HEK293 (cell line): ENCODE measurements around the gene ATP5IF1.

Source experiments
- CTCF ChIA-PET: fragments of 350-600 bp; formaldehyde crosslinking; extraction: SDS; loops from one replicate; lab custom pipeline; 2021; ENCODE audit warnings: antibody characterized with exemption; lab: Yijun Ruan, JAX
- POLR2A ChIA-PET: fragments of 300-600 bp; formaldehyde crosslinking; extraction: SDS; loops from one replicate; lab custom pipeline; 2020; ENCODE audit warnings: antibody characterized with exemption, inconsistent platforms; lab: Yijun Ruan, JAX
- H3K27ac ChIP-seq: fragments of 200-500 bp; sonication (Bioruptor generic); 2 replicates; pipeline ENCODE4 v1.5.1; 2014; ENCODE audit warnings: low read depth, low read length, control low read depth, inconsistent platforms; ENCODE audit errors: extremely low read depth
- H3K36me3 ChIP-seq, 2 experiments: fragments of 200-500 bp in 1 of 2; sonication (Bioruptor generic) in 1 of 2; 1 replicate in 1 of 2; 2 replicates in 1 of 2; pipeline ENCODE4 v1.5.1; 2014 to 2017; ENCODE audit warnings: inconsistent platforms in 2 of 2, low read length in 2 of 2; ENCODE audit not compliant: control insufficient read depth in 2 of 2, insufficient read depth in 1 of 2
- H3K4me1 ChIP-seq: fragments of 200-500 bp; sonication (Bioruptor generic); 2 replicates; pipeline ENCODE4 v1.5.1; 2014; ENCODE audit warnings: mild to moderate bottlenecking, low read length, inconsistent platforms; ENCODE audit not compliant: control insufficient read depth, insufficient read depth
- H3K4me3 ChIP-seq: 2 replicates; pipeline ENCODE4 v1.5.1; 2011; ENCODE audit warnings: low read depth, mild to moderate bottlenecking, control low read depth, low read length, moderate library complexity
- H3K9me3 ChIP-seq: fragments of 200-500 bp; sonication (Bioruptor generic); 2 replicates; pipeline ENCODE4 v1.5.1; 2014; ENCODE audit warnings: low read depth, low read length, inconsistent platforms; ENCODE audit not compliant: control insufficient read depth, insufficient read depth
- CTCF ChIP-seq: fragments of 450-650 bp; formaldehyde crosslinking; IDR thresholded peaks from 2 replicates; pipeline ENCODE4 v1.5.1; 2016; ENCODE audit warnings: missing biosample characterization, missing genetic modification characterization
- GLIS1 ChIP-seq: fragments of 450-650 bp; formaldehyde crosslinking; IDR thresholded peaks from 2 replicates; pipeline ENCODE4 v1.5.1; 2016; ENCODE audit warnings: missing biosample characterization, missing genetic modification characterization
- KLF10 ChIP-seq: fragments of 450-650 bp; IDR thresholded peaks from 2 replicates; pipeline ENCODE4 v1.5.1; 2018; ENCODE audit warnings: missing biosample characterization, mild to moderate bottlenecking, missing genetic modification characterization
- PRDM10 ChIP-seq: fragments of 450-650 bp; formaldehyde crosslinking; IDR thresholded peaks from 2 replicates; pipeline ENCODE4 v1.5.1; 2016; ENCODE audit warnings: missing biosample characterization, missing genetic modification characterization
- TRIM28 ChIP-seq: IDR thresholded peaks from 2 replicates; pipeline ENCODE4 v1.6.1; 2011; ENCODE audit warnings: low read length, control low read depth, borderline replicate concordance
- ZBTB44 ChIP-seq: fragments of 450-650 bp; IDR thresholded peaks from 2 replicates; pipeline ENCODE4 v1.5.1; 2018; ENCODE audit warnings: missing biosample characterization, mild to moderate bottlenecking, missing genetic modification characterization
- ZBTB48 ChIP-seq: fragments of 450-650 bp; formaldehyde crosslinking; IDR thresholded peaks from 2 replicates; pipeline ENCODE4 v1.5.1; 2016; ENCODE audit warnings: missing biosample characterization, missing genetic modification characterization
- ZNF121 ChIP-seq: fragments of 450-650 bp; formaldehyde crosslinking; IDR thresholded peaks from 2 replicates; pipeline ENCODE4 v1.5.1; 2016; ENCODE audit warnings: missing biosample characterization, missing genetic modification characterization
- ZNF2 ChIP-seq: fragments of 450-650 bp; formaldehyde crosslinking; IDR thresholded peaks from 2 replicates; pipeline ENCODE4 v1.5.1; 2016; ENCODE audit warnings: missing biosample characterization, missing genetic modification characterization
- ZNF324 ChIP-seq: fragments of 450-650 bp; formaldehyde crosslinking; IDR thresholded peaks from 2 replicates; pipeline ENCODE4 v1.5.1; 2016; ENCODE audit warnings: missing biosample characterization, missing genetic modification characterization
- ZNF335 ChIP-seq: fragments of 450-650 bp; formaldehyde crosslinking; conservative IDR thresholded peaks from 2 replicates; pipeline ENCODE4 v1.5.1; 2016; ENCODE audit warnings: missing biosample characterization, missing genetic modification characterization
- ZNF391 ChIP-seq: fragments of 450-650 bp; formaldehyde crosslinking; IDR thresholded peaks from 2 replicates; pipeline ENCODE4 v1.5.1; 2016; ENCODE audit warnings: low read depth, missing biosample characterization, missing genetic modification characterization, borderline replicate concordance
- ZNF394 ChIP-seq: fragments of 450-650 bp; formaldehyde crosslinking; IDR thresholded peaks from 2 replicates; pipeline ENCODE4 v1.5.1; 2016; ENCODE audit warnings: missing biosample characterization, missing genetic modification characterization, mild to moderate bottlenecking, moderate library complexity, borderline replicate concordance
- ZNF558 ChIP-seq: fragments of 450-650 bp; formaldehyde crosslinking; IDR thresholded peaks from 2 replicates; pipeline ENCODE4 v1.5.1; 2016; ENCODE audit warnings: missing biosample characterization, missing genetic modification characterization
- ZNF654 ChIP-seq: fragments of 450-650 bp; formaldehyde crosslinking; IDR thresholded peaks from 2 replicates; pipeline ENCODE4 v1.5.1; 2016; ENCODE audit warnings: low read depth, missing biosample characterization, missing genetic modification characterization
- ZNF660 ChIP-seq: fragments of 450-650 bp; IDR thresholded peaks from 2 replicates; pipeline ENCODE4 v1.5.1; 2018; ENCODE audit warnings: missing biosample characterization, mild to moderate bottlenecking, missing genetic modification characterization
- ZNF664 ChIP-seq: fragments of 450-650 bp; formaldehyde crosslinking; IDR thresholded peaks from 2 replicates; pipeline ENCODE4 v1.5.1; 2016; ENCODE audit warnings: missing biosample characterization, missing genetic modification characterization
- ZNF747 ChIP-seq: fragments of 450-650 bp; formaldehyde crosslinking; IDR thresholded peaks from 2 replicates; pipeline ENCODE4 v1.5.1; 2016; ENCODE audit warnings: missing biosample characterization, missing genetic modification characterization
- ZNF768 ChIP-seq: fragments of 450-650 bp; formaldehyde crosslinking; IDR thresholded peaks from 2 replicates; pipeline ENCODE4 v1.5.1; 2018; ENCODE audit warnings: missing biosample characterization, mild to moderate bottlenecking, missing genetic modification characterization
- ZSCAN16 ChIP-seq: fragments of 450-650 bp; formaldehyde crosslinking; IDR thresholded peaks from 2 replicates; pipeline ENCODE4 v1.5.1; 2016; ENCODE audit warnings: missing biosample characterization, missing genetic modification characterization
- ZSCAN30 ChIP-seq: fragments of 450-650 bp; IDR thresholded peaks from 2 replicates; pipeline ENCODE4 v1.5.1; 2018; ENCODE audit warnings: missing biosample characterization, mild to moderate bottlenecking, missing genetic modification characterization, moderate library complexity
- TF ChIP-seq, protein P1 (sequence below): fragments of 450-650 bp; formaldehyde crosslinking; IDR thresholded peaks from 2 replicates; pipeline ENCODE4 v1.5.1; 2016; ENCODE audit warnings: missing biosample characterization, missing genetic modification characterization
- TF ChIP-seq, protein P2 (sequence below): fragments of 450-650 bp; formaldehyde crosslinking; IDR thresholded peaks from 2 replicates; pipeline ENCODE4 v1.5.1; 2017; ENCODE audit warnings: missing biosample characterization, missing genetic modification characterization
- TF ChIP-seq, protein P3 (sequence below): fragments of 450-650 bp; formaldehyde crosslinking; IDR thresholded peaks from 2 replicates; pipeline ENCODE4 v1.5.1; 2016; ENCODE audit warnings: missing biosample characterization, missing genetic modification characterization

ATP5IF1 gene

GRCh38 chr1:28248273-28249012 lies 12.5 kb downstream of the ATP5IF1 start:
- CTCF ChIA-PET, result interaction anchor here (0.5 to 3.0 kb wide), 56 partner anchors 10 to 629 kb away, joined by 3 to 42 read pairs (median 4); partner anchors contain the start of genes ATP5IF1, MED18 and SESN2
- H3K4me1 ChIP-seq, result peaks cover 12% of the 10 kb centered on the region; the same call in 1 of the 2 replicates
- H3K27ac ChIP-seq, result peak overlapping the region; percentile 44
- peaks cover 0 to 3% of the 10 kb centered on the region in 2 experiments; a peak in 1 of 3 replicates for H3K36me3 ChIP-seq
- H3K9me3 ChIP-seq, result no peaks in the 10 kb centered on the region
- H3K4me3 ChIP-seq, result peak overlapping the region; percentile 13
- TF ChIP-seq ZSCAN16 (tag by site-specific recombination), result peak; percentile 44; the same call in 1 of the 2 replicates
- TF ChIP-seq, protein P1, sequence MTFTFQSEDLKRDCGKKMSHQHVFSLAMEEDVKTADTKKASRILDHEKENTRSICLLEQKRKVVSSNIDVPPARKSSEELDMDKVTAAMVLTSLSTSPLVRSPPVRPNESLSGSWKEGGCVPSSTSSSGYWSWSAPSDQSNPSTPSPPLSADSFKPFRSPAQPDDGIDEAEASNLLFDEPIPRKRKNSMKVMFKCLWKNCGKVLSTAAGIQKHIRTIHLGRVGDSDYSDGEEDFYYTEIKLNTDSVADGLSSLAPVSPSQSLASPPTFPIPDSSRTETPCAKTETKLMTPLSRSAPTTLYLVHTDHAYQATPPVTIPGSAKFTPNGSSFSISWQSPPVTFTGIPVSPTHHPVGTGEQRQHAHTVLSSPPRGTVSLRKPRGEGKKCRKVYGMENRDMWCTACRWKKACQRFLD (tag by site-specific recombination), result no peak
- TF ChIP-seq, protein P2, sequence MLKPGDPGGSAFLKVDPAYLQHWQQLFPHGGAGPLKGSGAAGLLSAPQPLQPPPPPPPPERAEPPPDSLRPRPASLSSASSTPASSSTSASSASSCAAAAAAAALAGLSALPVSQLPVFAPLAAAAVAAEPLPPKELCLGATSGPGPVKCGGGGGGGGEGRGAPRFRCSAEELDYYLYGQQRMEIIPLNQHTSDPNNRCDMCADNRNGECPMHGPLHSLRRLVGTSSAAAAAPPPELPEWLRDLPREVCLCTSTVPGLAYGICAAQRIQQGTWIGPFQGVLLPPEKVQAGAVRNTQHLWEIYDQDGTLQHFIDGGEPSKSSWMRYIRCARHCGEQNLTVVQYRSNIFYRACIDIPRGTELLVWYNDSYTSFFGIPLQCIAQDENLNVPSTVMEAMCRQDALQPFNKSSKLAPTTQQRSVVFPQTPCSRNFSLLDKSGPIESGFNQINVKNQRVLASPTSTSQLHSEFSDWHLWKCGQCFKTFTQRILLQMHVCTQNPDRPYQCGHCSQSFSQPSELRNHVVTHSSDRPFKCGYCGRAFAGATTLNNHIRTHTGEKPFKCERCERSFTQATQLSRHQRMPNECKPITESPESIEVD (tag by site-specific recombination), result peak; percentile 71
- no peak for TF ChIP-seq ZNF324
- peak; percentile 62; the same call in 1 of the 2 replicates for TF ChIP-seq ZNF664 (tag by site-specific recombination)
- 0 out of 2 replicates have a peak, but pooled peaks have one; percentile 18 for TF ChIP-seq PRDM10 (tag by site-specific recombination)
- TF ChIP-seq ZNF654 (tag by site-specific recombination), result peak; percentile 81
- no peak for TF ChIP-seq ZNF391
- 0 out of 2 replicates have a peak, but pooled peaks have one; percentile 8 for TF ChIP-seq KLF10 (tag by site-specific recombination)
- TF ChIP-seq, protein P3, sequence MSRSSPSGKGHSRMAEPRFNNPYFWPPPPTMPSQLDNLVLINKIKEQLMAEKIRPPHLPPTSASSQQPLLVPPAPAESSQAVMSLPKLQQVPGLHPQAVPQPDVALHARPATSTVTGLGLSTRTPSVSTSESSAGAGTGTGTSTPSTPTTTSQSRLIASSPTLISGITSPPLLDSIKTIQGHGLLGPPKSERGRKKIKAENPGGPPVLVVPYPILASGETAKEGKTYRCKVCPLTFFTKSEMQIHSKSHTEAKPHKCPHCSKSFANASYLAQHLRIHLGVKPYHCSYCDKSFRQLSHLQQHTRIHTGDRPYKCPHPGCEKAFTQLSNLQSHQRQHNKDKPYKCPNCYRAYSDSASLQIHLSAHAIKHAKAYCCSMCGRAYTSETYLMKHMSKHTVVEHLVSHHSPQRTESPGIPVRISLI, result peak; percentile 83
- TF ChIP-seq GLIS1 (tag by site-specific recombination), result no peak
- no peak for TF ChIP-seq ZNF768 (tag by site-specific recombination)
- peak; percentile 68; the same call in 1 of the 2 replicates for TF ChIP-seq ZSCAN30 (tag by site-specific recombination)
- 0 out of 2 replicates have a peak, but pooled peaks have one; percentile 40 for TF ChIP-seq ZBTB44
- peak; percentile 63 for TF ChIP-seq CTCF (tag by site-specific recombination)
- no peak for TF ChIP-seq ZNF747
- TF ChIP-seq ZNF660 (tag by site-specific recombination), result peak; percentile 91
- 0 out of 2 replicates have a peak, but pooled peaks have one; percentile 35 for TF ChIP-seq ZNF2
- TF ChIP-seq TRIM28, result peak; percentile 36; the same call in 1 of the 2 replicates
- peak; percentile 36; the same call in 1 of the 2 replicates for TF ChIP-seq ZNF121 (tag by site-specific recombination)
- TF ChIP-seq ZNF394, result peak; percentile 20; the same call in 1 of the 2 replicates
- TF ChIP-seq ZNF335, result peak; percentile 80; the same call in 1 of the 2 replicates
- TF ChIP-seq ZBTB48 (tag by site-specific recombination), result peak; percentile 86
- peak; percentile 44; the same call in 1 of the 2 replicates for TF ChIP-seq ZNF558 (tag by site-specific recombination)
- TF ChIP-seq, all 188 proteins: peak for 18
- POLR2A ChIA-PET, result interaction anchor here (0.6 to 3.2 kb wide), 22 partner anchors 11 to 1093 kb away, joined by 3 to 59 read pairs (median 4); partner anchors contain the start of genes ATP5IF1, EYA3, MED18 and PHACTR4
